HFF-Myc (cell line): Measurements from ENCODE around the gene E2F1.

ENCODE experiments used
- DNase-seq: peaks from one replicate; pipeline ENCODE4 v3.0.0-alpha.2; 2011; ENCODE audit warnings: low read depth; ENCODE audit errors: extremely low read depth
- H3K4me3 ChIP-seq: replicated peaks from 2 replicates; pipeline ENCODE4 v1.5.1; 2011; ENCODE audit warnings: low read depth, mild to moderate bottlenecking, control low read depth, low read length
- TF ChIP-seq, protein P1 (sequence below): IDR thresholded peaks from 2 replicates; pipeline ENCODE4 v1.5.1; 2012; ENCODE audit warnings: mild to moderate bottlenecking, low read depth, low read length, control low read depth; ENCODE audit errors: missing control alignments

E2F1 gene

DNA sequence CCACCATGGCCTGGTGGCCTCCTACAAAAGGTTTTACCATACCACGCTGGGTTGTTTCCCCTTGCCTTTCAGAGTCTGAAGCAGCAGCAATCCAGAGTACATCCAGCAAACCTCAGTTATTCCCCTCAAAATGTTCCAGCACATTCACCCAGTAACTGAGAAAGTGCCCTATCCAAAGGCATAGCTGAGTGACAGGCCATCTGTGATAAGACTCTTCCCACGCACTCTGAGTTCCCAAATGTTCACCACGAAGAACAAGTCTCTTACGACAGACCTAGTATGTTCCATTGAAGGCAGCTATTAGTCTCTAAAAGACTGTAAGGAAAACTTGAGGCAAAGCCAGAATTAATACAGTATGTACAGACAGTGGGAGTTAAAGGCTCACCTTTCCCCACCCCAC, 55.7 kb downstream of the E2F1 start:
- DNase-seq, result no peak
- TF ChIP-seq, protein P1, sequence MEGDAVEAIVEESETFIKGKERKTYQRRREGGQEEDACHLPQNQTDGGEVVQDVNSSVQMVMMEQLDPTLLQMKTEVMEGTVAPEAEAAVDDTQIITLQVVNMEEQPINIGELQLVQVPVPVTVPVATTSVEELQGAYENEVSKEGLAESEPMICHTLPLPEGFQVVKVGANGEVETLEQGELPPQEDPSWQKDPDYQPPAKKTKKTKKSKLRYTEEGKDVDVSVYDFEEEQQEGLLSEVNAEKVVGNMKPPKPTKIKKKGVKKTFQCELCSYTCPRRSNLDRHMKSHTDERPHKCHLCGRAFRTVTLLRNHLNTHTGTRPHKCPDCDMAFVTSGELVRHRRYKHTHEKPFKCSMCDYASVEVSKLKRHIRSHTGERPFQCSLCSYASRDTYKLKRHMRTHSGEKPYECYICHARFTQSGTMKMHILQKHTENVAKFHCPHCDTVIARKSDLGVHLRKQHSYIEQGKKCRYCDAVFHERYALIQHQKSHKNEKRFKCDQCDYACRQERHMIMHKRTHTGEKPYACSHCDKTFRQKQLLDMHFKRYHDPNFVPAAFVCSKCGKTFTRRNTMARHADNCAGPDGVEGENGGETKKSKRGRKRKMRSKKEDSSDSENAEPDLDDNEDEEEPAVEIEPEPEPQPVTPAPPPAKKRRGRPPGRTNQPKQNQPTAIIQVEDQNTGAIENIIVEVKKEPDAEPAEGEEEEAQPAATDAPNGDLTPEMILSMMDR, result no peak

DNA sequence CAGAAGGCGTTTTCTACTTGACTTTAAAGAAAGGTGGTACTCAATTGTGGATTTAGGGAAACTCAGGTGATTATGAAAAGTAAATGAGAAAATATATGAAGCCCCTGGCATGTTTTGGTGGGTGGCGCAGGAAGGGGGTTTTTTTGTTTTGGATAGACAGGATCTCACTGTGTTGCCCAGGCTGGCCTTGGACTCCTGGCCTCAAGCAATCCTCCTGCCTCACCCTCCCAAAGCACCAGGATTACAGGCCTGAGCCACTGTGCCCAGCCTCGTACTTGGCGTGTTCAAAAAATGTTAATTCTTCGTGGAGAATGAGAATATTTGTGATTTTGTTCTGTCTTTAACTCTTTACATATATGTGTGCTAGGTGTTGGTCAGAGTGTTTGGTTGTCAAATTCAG, 56.2 kb downstream of the E2F1 start:
- TF ChIP-seq, protein P1, result no peak
- no peak for DNase-seq
- H3K4me3 ChIP-seq, result no peak overlapping the region

More for the DNA sequence above, 55.7 kb downstream of the E2F1 start:
- H3K4me3 ChIP-seq, result no peak overlapping the region

DNA sequence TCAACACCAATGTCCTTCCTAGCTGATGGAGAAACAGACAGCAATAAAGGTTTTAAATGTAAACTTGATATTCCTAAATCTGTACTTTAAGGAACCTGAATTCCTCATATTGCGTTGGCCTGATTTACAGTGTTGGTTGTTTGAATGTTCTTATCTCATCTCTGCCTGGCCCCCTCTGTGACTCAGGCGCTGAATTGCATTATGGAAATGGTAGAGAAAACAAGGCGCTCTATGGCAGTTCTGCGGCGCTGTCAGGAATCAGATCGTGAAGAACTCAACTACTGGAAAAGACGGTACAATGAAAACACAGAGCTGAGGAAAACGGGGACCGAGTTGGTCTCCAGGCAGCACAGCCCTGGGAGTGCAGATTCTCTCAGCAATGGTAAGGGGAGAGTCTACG, 56.7 kb downstream of the E2F1 start:
- no peak for DNase-seq
- TF ChIP-seq, protein P1, result no peak
- H3K4me3 ChIP-seq, result no peak overlapping the region

DNA sequence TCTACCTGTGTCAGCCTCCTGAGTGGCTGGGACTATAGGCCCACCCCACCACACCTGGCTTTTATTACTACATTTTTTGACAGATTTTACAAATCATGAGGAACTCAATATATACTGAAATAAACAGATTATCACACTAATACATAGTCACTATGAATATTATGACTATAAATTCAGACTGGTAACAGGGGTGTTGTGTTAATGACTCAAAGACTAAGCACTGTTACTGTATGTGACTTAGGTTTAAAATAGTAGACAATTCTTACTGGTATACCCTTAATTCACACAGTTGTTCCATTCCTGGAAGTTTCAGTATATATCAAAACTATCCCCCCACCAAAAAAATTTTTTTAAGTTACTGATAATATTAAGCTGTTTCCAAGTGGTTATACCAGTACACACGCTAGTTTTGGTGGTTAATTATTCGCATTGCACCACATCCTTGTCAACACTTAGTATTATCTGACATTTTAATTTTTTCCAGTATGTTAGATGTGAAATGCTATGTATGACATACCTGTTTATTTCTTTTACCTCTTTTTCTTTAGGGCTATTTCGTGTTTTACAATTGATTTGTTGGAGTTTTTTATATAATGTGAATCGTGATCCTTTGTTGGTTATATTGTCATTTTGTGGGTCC, 58.5 kb downstream of the E2F1 start:
- no peak overlapping the region for H3K4me3 ChIP-seq
- DNase-seq, result no peak
- TF ChIP-seq, protein P1, result no peak

DNA sequence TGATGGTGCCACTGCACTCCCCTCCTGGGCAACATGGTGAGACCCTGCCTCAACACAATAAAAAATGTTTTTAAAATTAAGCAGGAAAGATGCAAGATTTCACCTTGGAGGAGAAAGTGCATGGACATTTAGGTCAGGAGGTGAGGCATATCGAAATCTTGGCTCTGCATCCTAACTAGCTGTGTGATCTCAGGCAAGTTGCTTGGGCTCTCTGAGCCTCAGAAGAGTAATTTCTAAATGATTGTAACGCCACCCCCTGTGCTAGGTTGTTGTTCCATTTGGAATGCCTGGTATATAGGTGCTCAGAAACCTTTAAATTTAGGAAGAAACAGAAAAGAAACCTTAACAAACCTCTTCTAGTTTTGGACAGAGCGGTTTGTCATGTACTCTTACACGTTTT, 60.0 kb downstream of the E2F1 start:
- TF ChIP-seq, protein P1, result no peak
- DNase-seq, result no peak
- no peak overlapping the region for H3K4me3 ChIP-seq
